CD4-positive, CD25-positive, alpha-beta regulatory T cell (primary cell): ENCODE data around the gene BRF1. TPM values are rescaled to one million over a fixed set of nuclear protein-coding genes. Genes with fewer than 3 reads are reported as not detected.
A peak's percentile ranks its signal among the peaks of the same experiment; 100 is the strongest.

Experiments used
- ATAC-seq, 2 donors: fragments of 150-1000 bp; cut with Tn5 transposase; one replicate each; pipeline ENCODE4 v1.10.0; 2021; ENCODE audit warnings: low read depth in 2 of 2, moderate number of reproducible peaks in 2 of 2, moderate library complexity in 1 of 2
- DNase-seq, 3 donors: peaks; one replicate each; pipeline versions ENCODE4 v3.0.0 to v3.0.0-alpha.2; 2012 to 2022; ENCODE audit warnings: mixed read lengths in 1 of 3
- H3K27ac ChIP-seq: one replicate; pipeline ENCODE4 v1.7.0; 2013; ENCODE audit warnings: mild to moderate bottlenecking, low read length; ENCODE audit not compliant: insufficient read depth, poor library complexity, severe bottlenecking
- H3K27me3 ChIP-seq: one replicate; pipeline ENCODE4 v1.7.0; 2013; ENCODE audit warnings: low read length; ENCODE audit not compliant: control insufficient read depth, insufficient read depth
- H3K36me3 ChIP-seq: one replicate; pipeline ENCODE4 v1.7.0; 2013; ENCODE audit warnings: mild to moderate bottlenecking, low read length, moderate library complexity; ENCODE audit not compliant: control insufficient read depth, insufficient read depth
- H3K4me1 ChIP-seq: 2 replicates; pipeline ENCODE4 v1.7.0; 2013; ENCODE audit warnings: mild to moderate bottlenecking, low read length; ENCODE audit not compliant: insufficient read depth, control insufficient read depth, poor library complexity, severe bottlenecking
- H3K4me3 ChIP-seq: one replicate; pipeline ENCODE4 v1.7.0; 2013; ENCODE audit warnings: low read depth, mild to moderate bottlenecking, low read length, moderate library complexity
- H3K9me3 ChIP-seq, 2 experiments: 1 replicate in 1 of 2; 2 replicates in 1 of 2; pipeline ENCODE4 v1.7.0; 2013; ENCODE audit warnings: low read length in 2 of 2, mild to moderate bottlenecking in 1 of 2, moderate library complexity in 1 of 2; ENCODE audit not compliant: control insufficient read depth in 2 of 2
- H3K27ac Mint-ChIP-seq, 3 donors: one replicate each; pipeline ENCODE4 v1.8.0; 2020 to 2022; ENCODE audit warnings: mild to moderate bottlenecking in 3 of 3, mixed read lengths in 3 of 3, moderate library complexity in 2 of 3
- H3K27me3 Mint-ChIP-seq: one replicate; pipeline ENCODE4 v1.8.0; 2022; ENCODE audit warnings: mild to moderate bottlenecking, mixed read lengths
- H3K36me3 Mint-ChIP-seq: one replicate; pipeline ENCODE4 v1.8.0; 2020; ENCODE audit warnings: mixed read lengths
- H3K4me1 Mint-ChIP-seq, 4 donors: one replicate each; pipeline ENCODE4 v1.8.0; 2020 to 2022; ENCODE audit warnings: mixed read lengths in 4 of 4, mild to moderate bottlenecking in 1 of 4
- H3K4me3 Mint-ChIP-seq, 4 donors: one replicate each; pipeline ENCODE4 v1.8.0; 2020 to 2022; ENCODE audit warnings: mild to moderate bottlenecking in 4 of 4, mixed read lengths in 4 of 4, moderate library complexity in 3 of 4
- H3K9me3 Mint-ChIP-seq, 7 donors: one replicate each; pipeline ENCODE4 v1.8.0; 2020 to 2022; ENCODE audit warnings: mixed read lengths in 7 of 7, mild to moderate bottlenecking in 3 of 7, moderate library complexity in 2 of 7
- polyA plus RNA-seq, 4 donors: library from polyadenylated mRNA; unstranded; fragments of 300-500 nt; fragmentation: Illumina TruSeq; gene quantifications; one replicate each; pipeline ENCODE4 v1.2.3, GENCODE V29; 2021
- total RNA-seq: library from RNA; stranded (reverse); gene quantifications from one replicate; pipeline ENCODE4 v1.2.3, GENCODE V29; 2022

The BRF1 gene
- total and polyA plus RNA-seq, 5 donors from 2014 or later: 5.6 to 58.9 (median 7.6) TPM

GRCh38 chr14:105211086-105211757 is 89.6 kb downstream of the BRF1 start:
- H3K9me3 ChIP-seq: no peaks in the 10 kb centered on the region
- H3K36me3 ChIP-seq: peaks cover 8% of the 10 kb centered on the region
- DNase-seq (no peak), ATAC-seq (no peak)
- H3K4me1 ChIP-seq: no peaks in the 10 kb centered on the region
- Mint-ChIP-seq H3K4me1 (peaks cover 0 to 5% (median 0%) of the 10 kb centered on the region in 4 donors), H3K27ac (no peak overlapping the region), H3K36me3 (peaks cover 16% of the 10 kb centered on the region), H3K27me3 (no peaks in the 10 kb centered on the region), H3K9me3 (no peaks in the 10 kb centered on the region), H3K4me3 (no peak overlapping the region)
- no peak overlapping the region for H3K27ac ChIP-seq
- no peak overlapping the region for H3K4me3 ChIP-seq
- no peaks in the 10 kb centered on the region for H3K27me3 ChIP-seq

GRCh38 chr14:105210266-105211025 is 90.4 kb downstream of the BRF1 start:
- H3K4me1 Mint-ChIP-seq: peaks cover 0 to 5% (median 0%) of the 10 kb centered on the region in 4 donors
- no peaks in the 10 kb centered on the region for H3K9me3 Mint-ChIP-seq
- peaks cover 8% of the 10 kb centered on the region for H3K36me3 ChIP-seq
- no peak overlapping the region for H3K27ac Mint-ChIP-seq
- H3K4me3 Mint-ChIP-seq: no peak overlapping the region
- no peaks in the 10 kb centered on the region for H3K9me3 ChIP-seq
- H3K27me3 ChIP-seq: no peaks in the 10 kb centered on the region
- H3K36me3 Mint-ChIP-seq: peaks cover 9% of the 10 kb centered on the region
- H3K4me1 ChIP-seq: no peaks in the 10 kb centered on the region
- H3K27ac ChIP-seq: no peak overlapping the region
- no peak for DNase-seq
- no peak overlapping the region for H3K4me3 ChIP-seq
- H3K27me3 Mint-ChIP-seq: no peaks in the 10 kb centered on the region
- no peak for ATAC-seq

GRCh38 chr14:105209646-105210045 is 91.2 kb downstream of the BRF1 start:
- Mint-ChIP-seq H3K4me1 (no peaks in the 10 kb centered on the region), H3K9me3 (no peaks in the 10 kb centered on the region), H3K4me3 (no peak overlapping the region), H3K27ac (no peak overlapping the region), H3K36me3 (peaks cover 3% of the 10 kb centered on the region), H3K27me3 (no peaks in the 10 kb centered on the region)
- Histone ChIP-seq H3K36me3 (peaks cover 8% of the 10 kb centered on the region), H3K4me3 (no peak overlapping the region), H3K27ac (no peak overlapping the region), H3K4me1 (no peaks in the 10 kb centered on the region), H3K9me3 (no peaks in the 10 kb centered on the region), H3K27me3 (no peaks in the 10 kb centered on the region)
- DNase-seq (no peak), ATAC-seq (no peak)

DNA sequence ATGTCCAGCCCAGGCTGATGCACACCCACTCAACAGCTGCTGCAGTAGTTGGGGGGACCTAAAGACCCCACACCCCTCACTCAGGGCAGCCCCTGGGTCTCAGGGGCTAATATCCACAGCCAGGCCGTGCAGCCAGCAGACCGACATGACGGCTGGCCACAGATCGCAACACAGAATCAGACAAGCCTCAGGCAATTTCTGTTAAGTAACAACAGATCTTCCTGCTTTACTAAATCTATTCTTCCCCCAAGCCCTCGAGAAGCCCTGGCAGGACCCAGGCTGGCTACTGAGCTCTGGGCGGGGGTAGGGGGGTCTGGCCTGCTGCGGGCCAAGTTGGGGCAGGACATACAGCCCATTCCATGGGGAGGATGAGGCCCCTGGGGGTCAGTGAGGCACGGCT is 91.7 kb downstream of the BRF1 start:
- H3K36me3 ChIP-seq: peaks cover 8% of the 10 kb centered on the region
- H3K36me3 Mint-ChIP-seq: peaks cover 3% of the 10 kb centered on the region
- H3K27me3 ChIP-seq: no peaks in the 10 kb centered on the region
- H3K27me3 Mint-ChIP-seq: no peaks in the 10 kb centered on the region
- no peaks in the 10 kb centered on the region for H3K4me1 Mint-ChIP-seq
- H3K9me3 ChIP-seq: no peaks in the 10 kb centered on the region
- DNase-seq (no peak), ATAC-seq (no peak)
- no peaks in the 10 kb centered on the region for H3K4me1 ChIP-seq
- no peak overlapping the region for H3K4me3 ChIP-seq
- H3K27ac ChIP-seq: no peak overlapping the region
- peak overlapping the region in 1 of 4 donors; percentile 33 for H3K4me3 Mint-ChIP-seq
- H3K9me3 Mint-ChIP-seq: no peaks in the 10 kb centered on the region
- peak overlapping the region in 1 of 3 donors; percentile 52 for H3K27ac Mint-ChIP-seq

DNA sequence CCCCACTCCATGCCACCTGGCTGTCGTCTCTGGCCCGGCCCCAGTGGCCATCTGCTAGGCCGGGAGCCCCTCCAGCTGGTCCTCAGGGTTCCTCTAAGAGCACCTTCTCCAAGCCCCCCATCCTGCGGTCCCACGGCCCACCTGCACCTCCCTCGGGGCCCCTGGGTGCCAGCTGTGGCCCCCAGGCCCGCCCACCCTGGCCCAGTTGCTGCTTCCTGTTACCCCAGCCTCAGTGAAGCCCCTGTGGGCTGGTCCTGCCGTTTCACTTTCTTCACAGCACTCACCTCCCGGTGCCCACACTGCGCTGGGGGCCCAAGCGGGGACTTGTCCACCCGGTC is 92.1 kb downstream of the BRF1 start:
- Mint-ChIP-seq H3K27ac (peak overlapping the region in 1 of 3 donors; percentile 46), H3K36me3 (peaks cover 3% of the 10 kb centered on the region), H3K27me3 (no peaks in the 10 kb centered on the region), H3K4me3 (no peak overlapping the region), H3K4me1 (no peaks in the 10 kb centered on the region), H3K9me3 (no peaks in the 10 kb centered on the region)
- H3K27ac ChIP-seq: no peak overlapping the region
- H3K4me1 ChIP-seq: no peaks in the 10 kb centered on the region
- no peaks in the 10 kb centered on the region for H3K9me3 ChIP-seq
- no peak overlapping the region for H3K4me3 ChIP-seq
- H3K36me3 ChIP-seq: peaks cover 8% of the 10 kb centered on the region
- ATAC-seq (no peak), DNase-seq (no peak)
- H3K27me3 ChIP-seq: no peaks in the 10 kb centered on the region

DNA sequence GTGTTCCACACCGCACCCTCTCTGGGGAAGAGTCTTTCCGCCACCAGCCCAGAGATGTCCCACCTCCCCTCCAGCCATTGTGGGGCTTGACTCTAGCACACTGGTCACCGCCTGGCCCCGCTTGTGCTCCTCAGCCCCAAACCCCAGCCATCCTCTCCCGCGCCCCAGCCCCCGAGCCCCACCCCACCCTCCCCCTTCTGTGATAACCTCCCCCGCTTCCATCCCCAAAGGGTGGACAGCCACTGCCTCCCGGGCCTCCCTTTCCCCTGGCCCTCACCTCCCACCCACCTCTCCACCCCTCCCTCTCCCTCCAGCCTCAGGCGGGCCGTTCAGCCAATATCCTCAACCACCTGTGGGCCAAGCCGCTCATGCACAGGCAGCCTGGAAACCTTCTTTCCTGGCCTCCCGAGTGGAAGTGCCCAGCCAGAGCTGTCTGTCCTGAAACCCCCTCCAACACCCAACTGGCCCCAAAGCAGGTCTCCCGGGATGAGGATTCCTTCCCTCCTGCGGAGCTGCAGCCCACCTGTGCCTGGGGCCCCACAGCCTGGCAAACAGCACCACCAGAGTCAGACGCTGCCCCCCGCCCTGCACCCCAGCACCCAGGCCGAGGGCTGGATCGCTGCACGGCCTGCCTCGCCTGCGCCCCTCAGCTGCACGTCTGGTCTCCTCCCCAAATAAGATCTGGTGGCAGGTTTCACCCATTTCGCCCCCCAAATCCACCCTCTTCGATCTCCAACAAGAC is 92.6 kb downstream of the BRF1 start:
- no peaks in the 10 kb centered on the region for H3K27me3 Mint-ChIP-seq
- H3K4me3 Mint-ChIP-seq: no peak overlapping the region
- DNase-seq: no peak
- peaks cover under 1% of the 10 kb centered on the region for H3K36me3 Mint-ChIP-seq
- Histone ChIP-seq H3K27me3 (no peaks in the 10 kb centered on the region), H3K36me3 (peaks cover 4% of the 10 kb centered on the region), H3K27ac (no peak overlapping the region), H3K4me3 (no peak overlapping the region), H3K9me3 (no peaks in the 10 kb centered on the region), H3K4me1 (no peaks in the 10 kb centered on the region)
- no peaks in the 10 kb centered on the region for H3K4me1 Mint-ChIP-seq
- ATAC-seq: no peak
- no peaks in the 10 kb centered on the region for H3K9me3 Mint-ChIP-seq
- peak overlapping the region in 1 of 3 donors; percentile 46 for H3K27ac Mint-ChIP-seq

GRCh38 chr14:105207460-105207901 is 93.3 kb downstream of the BRF1 start:
- Histone ChIP-seq H3K4me1 (peaks cover 2% of the 10 kb centered on the region), H3K27ac (no peak overlapping the region), H3K4me3 (no peak overlapping the region), H3K9me3 (no peaks in the 10 kb centered on the region), H3K36me3 (no peaks in the 10 kb centered on the region), H3K27me3 (no peaks in the 10 kb centered on the region)
- DNase-seq (no peak), ATAC-seq (peak in 1 of 2 donors; percentile 10)
- Mint-ChIP-seq H3K9me3 (no peaks in the 10 kb centered on the region), H3K27ac (no peak overlapping the region), H3K4me1 (peaks cover 0 to 4% (median 0%) of the 10 kb centered on the region in 4 donors), H3K36me3 (no peaks in the 10 kb centered on the region), H3K4me3 (no peak overlapping the region), H3K27me3 (no peaks in the 10 kb centered on the region)
